Central memory CD4-positive, alpha-beta T cell (primary cell): ENCODE data around the gene C16orf86.
"Not testable (repeated sequence)": the region's sequence is repeated elsewhere in the genome, so short reads cannot be mapped to it uniquely, and the experiment has no call there.

Experiments
- DNase-seq: peaks from one replicate; pipeline ENCODE4 v3.0.0; 2022

Gene C16orf86

GRCh38 chr16:67667817-67668494, 1.3 kb downstream of the C16orf86 start:
- peak; percentile 83 for DNase-seq

DNA sequence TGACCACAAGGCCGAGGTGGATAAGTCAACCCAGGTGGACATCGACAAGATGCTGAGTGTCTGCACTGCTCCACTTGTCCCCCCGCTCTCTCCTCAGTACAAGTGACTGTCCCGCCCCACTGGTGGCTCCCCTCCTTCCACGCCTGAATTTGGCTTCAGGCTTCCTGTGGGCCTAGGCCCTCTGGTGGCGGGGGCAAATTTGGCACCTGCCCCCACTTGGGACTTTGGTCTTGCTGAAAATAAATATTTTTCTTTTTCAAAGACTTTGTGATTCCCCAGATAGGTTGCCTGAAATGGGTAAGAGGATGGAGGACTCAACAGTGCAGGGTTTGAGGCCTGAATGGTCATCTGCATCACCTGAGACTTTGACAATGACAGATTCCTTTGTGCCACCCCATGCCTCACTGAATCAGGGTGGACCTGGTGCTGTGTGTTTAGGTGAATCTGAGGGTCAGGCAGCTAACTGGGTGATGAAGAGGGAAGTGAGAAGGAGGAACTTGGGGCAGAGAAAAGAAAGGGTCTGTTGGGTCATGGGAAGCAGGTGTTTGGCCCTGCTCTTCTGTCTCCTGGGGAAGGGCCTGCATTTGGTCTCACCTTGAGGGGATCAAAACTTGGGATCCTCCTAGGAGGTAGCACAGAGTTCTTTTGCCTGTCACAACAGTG, 2.0 kb downstream of the C16orf86 start:
- DNase-seq = no peak

- DNase-seq = no peak
These were observed 3.0 kb downstream of the C16orf86 start for GRCh38 chr16:67669499-67670101.

DNA sequence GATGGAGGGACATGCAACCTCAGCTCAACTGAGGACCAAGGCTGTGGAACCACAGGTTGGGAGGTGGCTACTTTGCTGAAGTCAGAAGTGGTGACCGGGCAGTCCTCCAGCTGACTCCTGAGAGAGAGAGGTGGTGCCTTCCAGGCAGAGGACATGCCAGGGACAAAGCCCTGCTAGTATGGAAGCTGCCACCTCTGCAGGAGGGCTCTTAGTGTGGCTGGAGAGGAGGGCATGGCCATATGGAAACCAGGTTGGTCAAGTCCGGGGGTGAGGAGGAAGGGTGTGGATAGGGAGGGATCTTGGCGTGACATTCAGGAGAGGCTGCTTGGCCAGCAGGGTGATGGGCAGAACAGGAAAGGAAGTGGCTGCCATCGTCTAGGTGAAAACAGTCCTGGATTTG, 5.7 kb downstream of the C16orf86 start:
- DNase-seq = no peak

- DNase-seq = peak; percentile 44
These were observed 6.4 kb downstream of the C16orf86 start for GRCh38 chr16:67672739-67673662.

- DNase-seq = no peak
These were observed 7.3 kb downstream of the C16orf86 start for GRCh38 chr16:67673712-67674580.

GRCh38 chr16:67674851-67675578, 8.4 kb downstream of the C16orf86 start:
- DNase-seq = no peak

DNA sequence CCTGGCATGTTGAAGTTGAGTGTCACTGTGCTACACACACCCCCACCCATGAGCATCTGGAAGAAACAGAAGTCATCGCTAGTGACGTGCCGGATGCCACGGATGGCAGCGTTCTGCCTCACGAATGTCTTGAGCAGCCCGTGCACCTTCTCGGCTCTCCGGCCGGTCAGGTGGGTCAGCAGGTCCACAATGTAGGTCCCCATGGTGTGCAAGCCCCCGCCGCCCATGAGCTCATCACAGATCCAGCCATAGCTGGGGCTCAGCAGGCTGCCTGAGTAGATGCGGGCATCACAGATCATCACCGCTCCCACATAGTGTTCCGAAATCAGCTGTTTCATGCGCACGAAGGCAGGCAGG, 8.9 kb downstream of the C16orf86 start:
- no peak for DNase-seq

GRCh38 chr16:67675999-67676398, 9.4 kb downstream of the C16orf86 start:
- no peak for DNase-seq

GRCh38 chr16:67676516-67676915, 9.9 kb downstream of the C16orf86 start:
- no peak for DNase-seq

DNA sequence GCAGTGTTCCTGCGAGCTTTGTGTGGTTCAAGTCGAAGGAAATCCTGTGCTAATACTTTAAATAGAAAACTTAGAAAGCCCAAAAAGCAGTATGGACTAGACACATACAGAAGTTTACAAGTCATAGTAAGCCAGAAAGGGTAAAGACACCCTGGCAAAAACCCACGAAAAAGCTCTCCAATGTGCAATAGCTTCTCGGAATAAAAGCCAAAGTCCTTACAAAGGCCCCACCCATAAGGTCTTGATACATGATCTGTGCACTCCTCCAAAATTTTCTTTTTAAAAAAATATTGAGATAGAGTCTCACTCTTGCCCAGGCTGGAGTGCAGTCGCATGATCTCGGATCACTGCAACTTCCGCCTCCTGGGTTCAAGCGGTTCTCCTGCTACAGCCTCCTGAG, 10.3 kb downstream of the C16orf86 start:
- DNase-seq = no peak

DNA sequence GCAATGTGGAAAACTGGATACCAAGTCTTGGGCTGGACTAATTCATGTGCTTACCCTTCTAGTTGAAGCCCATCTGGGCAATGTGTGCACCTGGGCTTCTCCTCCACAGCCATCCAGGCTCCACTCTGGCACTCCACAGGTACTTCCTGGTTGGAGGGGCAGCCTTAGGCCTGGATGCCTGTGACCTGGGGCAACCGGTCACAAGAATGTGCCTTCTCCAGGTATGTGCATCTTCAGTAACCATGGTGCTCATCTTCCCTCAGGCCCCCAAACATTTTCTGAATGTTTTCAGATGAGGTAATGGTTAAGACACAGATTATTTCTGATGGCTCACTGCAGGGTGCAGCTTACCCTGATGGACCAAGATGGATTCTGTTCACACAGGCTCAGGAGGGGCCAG, 11.1 kb downstream of the C16orf86 start:
- no peak for DNase-seq

DNA sequence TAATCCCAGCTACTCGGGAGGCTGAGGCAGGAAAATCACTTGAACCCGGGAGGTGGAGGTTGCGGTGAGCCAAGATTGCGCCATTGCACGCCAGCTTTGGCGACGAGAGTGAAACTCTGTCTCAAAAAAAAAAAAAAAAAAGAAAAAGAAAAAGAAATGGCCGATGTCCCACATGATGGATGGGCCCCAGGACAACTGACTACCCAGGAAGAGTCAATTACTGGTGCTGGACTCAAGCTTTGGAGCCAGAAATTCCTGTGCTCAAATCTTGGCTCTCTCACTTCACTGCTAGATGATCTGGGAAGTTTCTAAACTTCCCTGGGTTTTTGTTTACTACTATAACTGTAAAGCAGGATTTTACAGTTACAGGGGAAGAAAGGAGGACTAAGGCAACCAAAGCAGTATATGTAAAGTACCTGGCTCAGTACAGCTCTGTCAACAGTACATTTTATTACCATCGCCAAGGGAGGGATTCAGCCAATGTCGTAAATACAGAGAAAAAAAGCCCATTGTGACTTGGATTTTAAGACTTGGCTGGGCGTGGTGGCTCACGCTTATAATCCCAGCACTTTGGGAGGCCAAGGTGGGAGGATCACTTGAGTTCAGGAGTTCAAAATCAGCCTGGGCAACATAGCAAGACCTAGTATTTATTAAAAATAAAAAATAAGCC, 11.9 kb downstream of the C16orf86 start:
- no peak for DNase-seq

GRCh38 chr16:67679935-67680897, 13.6 kb downstream of the C16orf86 start:
- DNase-seq = no peak

- no peak for DNase-seq
These were observed 17.2 kb downstream of the C16orf86 start for GRCh38 chr16:67683767-67684166.

DNA sequence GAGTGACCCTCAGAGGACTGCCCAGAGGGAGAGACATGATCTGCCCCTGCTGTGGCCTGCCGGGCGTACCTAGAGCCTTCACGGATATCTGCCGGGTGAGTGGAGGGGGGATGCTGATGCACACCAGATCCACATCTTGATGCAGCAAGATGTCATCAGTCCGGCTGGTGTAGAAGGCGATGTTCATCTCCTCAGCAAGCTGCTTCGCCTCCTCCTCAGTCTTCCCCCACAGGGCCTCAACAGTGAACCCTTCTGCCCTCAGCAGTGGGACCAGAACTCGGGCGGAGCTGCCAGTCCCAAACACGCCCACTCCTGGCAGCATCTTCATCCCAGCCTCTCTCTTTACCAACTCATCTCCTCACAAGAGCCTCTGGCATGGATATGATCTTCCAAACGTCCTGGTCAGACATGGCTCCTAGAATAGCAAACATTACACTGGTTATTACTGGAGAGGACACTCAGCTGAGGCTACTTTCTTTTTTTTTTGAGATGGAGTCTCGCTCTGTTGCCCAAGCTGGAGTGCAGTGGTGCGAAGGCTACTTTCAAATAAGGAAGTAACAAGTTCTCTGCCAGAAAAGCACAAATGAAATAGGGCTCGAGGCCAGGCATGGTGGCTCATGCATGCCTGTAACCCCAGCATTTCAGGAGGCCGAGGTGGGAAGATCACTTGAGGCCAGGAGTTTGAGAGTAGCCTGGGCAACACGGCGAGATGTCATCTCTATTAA, 18.9 kb downstream of the C16orf86 start:
- no peak for DNase-seq

GRCh38 chr16:67693517-67694285, 27.1 kb downstream of the C16orf86 start:
- not testable (repeated sequence) for DNase-seq

DNA sequence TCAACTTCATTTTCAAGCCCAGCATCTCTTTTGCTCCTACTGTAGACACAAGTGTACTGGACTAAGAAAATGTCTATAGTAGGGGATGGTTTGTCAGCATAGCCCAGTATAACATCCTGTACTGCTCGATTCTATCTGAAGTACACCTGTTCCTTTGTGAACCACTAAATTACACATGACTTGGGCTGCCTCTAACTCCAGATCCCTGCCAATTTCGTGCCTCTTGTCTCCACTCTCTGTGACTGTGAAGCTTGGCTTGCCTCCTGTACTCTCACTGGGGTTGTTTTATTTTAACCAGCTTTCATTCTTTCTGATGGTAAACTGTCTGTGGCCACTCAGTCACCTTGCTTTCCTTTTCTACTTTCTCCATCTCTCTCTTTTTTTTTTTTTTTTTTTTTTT, 28.0 kb downstream of the C16orf86 start:
- DNase-seq = no peak
